ENCODE measurements around the gene CMA1.
"Not testable (repeated sequence)": the region's sequence is repeated elsewhere in the genome, so short reads cannot be mapped to it uniquely, and the experiment has no call there.

Gene CMA1

GRCh38 chr14:24508155-24508840 is at the start of gene CMA1:
TSS of gene CMA1 (minus strand) at chr14:24508265. CDS start at chr14:24508235, 30 bp downstream.
- DNase-seq, result no peak

GRCh38 chr14:24556756-24557155 is 48.7 kb upstream of the CMA1 start:
- no peak for DNase-seq

DNA sequence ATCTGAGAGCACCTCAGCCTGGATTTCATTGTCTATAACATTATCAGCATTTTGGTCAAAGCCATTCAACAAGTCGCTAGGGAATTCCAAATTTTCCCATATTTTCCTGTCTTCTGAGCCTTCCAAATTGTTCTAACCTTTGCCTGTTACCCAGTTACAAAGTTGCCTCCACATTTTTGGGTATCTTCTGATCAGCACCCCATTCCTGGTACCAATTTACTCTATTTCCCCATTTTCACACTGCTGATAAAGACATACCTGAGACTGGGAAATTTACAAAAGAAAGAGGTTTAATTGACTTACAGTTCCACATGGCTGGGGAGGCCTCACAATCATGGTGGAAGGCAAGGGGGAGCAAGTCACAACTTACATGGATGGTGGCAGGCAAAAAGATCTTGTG is 41.0 kb upstream of the CMA1 start:
- DNase-seq, result not testable (repeated sequence)

DNA sequence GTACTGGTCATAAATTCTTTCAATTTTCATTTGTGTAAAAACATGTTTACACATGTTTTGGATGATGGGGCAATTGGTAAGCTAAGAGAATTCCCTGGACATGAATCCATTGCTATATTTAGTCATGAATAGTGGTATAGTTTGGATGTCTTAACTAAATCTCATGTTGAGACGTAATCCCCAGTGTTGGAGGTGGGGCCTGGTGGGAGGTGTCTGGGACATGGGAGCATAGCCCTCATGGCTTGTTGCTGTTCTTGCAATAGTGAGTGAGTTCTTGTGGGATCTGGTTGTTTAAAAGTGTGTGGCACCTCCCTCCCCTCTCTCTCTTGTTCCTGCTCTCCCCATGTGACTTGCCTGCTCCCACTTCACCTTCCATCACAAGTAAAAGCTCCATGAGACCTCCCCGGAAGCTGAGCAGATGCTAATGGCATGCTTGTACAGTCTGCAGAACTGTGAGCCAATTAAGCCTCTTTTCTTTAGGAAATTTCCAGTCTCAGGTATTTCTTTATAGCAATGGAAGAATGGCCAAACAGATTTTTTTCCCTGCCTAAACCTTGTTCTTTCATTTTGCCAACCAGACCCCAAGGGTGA is 34.4 kb upstream of the CMA1 start:
- DNase-seq, result no peak

GRCh38 chr14:24535737-24536136 is 27.7 kb upstream of the CMA1 start:
- DNase-seq, result peak; percentile 27

DNA sequence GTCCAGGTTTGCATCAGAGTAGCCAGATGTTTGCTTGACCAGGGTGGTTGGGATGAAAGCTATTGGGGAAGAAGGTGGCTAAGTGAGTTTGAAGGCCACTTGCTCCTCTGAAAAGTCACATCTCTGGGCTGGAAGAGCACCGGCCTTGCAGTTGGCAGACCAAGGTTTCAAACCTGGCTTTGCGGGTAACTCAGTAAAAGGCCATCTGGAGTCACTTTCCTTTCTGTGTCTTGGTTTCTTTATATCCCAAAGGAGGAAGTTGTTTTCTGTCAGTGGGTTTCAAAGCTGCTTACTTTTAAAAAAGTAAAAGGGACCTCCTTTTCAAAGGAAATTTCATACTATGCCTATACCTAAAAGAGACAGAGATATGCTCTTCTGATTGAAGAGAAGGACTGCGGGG is 26.2 kb upstream of the CMA1 start:
- no peak for DNase-seq

DNA sequence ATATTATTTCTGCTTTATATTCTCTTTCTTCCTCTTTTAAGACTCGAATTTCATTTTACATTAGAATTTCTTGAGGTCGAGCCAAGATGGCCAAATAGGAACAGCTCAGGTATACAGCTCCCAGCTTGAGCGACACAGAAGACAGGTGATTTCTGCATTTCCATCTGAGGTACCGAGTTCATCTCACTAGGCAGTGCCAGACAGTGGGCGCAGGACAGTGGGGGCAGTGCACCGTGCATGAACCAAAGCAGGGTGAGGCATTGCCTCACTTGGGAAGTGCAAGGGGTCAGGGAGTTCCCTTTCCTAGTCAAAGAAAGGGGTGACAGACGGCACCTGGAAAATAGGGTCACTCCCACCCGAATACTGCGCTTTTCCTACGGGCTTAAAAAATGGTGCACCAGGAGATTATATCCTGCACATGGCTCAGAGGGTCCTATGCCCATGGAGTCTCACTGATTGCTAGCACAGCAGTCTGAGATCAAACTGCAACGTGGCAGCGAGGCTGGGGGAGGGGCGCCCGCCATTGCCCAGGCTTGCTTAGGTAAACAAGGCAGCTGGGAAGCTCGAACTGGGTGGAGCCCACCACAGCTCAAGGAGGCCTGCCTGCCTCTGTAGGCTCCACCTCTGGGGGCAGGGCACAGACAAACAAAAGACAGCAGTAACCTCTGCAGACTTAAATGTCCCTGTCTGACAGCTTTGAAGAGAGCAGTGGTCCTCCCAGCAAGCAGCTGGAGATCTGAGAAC is 18.0 kb upstream of the CMA1 start:
- not testable (repeated sequence) for DNase-seq

- no peak for DNase-seq
Observed at GRCh38 chr14:24518851-24519250, 10.8 kb upstream of the CMA1 start.

DNA sequence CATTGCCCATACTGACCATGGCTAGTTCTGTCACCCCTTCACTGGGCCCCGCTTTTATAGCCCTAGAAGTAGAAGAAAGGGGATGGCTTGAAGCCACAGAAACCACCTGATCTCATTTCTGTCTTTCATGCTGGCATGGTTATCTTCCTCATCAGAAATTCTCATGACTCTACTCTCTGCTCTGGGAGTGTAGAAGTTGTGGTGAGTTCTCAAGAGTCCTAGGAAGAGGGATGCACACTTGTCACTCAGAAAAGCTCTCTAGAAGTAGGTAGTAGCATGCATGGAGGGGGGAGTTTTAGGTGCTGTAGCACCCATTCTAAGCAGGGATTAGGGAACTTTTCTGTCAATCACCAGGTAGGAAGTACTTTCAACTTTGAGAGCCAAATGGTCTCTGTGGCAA is 6.1 kb upstream of the CMA1 start:
- DNase-seq, result no peak

- no peak for DNase-seq
Observed at GRCh38 chr14:24513009-24513408, 4.9 kb upstream of the CMA1 start.

DNA sequence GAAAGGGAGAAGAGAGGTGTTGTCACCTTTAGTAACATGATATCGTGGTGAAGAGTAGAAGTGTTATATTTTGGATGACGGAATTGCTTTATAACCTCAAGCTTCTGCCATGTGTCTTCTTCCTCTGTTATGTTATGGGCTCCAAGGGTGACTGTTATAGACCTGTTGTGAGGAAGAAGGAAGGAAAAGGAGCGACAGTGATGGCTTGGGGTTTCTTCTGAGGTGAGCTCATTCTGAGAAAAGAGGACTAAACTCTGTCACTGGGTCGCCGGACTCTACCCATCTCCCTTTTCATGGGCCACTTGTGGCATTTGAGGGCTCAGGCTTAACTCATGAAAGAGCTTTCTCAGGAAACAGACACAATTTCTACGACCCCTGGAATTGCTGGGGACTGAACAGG is 1.6 kb downstream of the CMA1 start:
- DNase-seq, result no peak

DNA sequence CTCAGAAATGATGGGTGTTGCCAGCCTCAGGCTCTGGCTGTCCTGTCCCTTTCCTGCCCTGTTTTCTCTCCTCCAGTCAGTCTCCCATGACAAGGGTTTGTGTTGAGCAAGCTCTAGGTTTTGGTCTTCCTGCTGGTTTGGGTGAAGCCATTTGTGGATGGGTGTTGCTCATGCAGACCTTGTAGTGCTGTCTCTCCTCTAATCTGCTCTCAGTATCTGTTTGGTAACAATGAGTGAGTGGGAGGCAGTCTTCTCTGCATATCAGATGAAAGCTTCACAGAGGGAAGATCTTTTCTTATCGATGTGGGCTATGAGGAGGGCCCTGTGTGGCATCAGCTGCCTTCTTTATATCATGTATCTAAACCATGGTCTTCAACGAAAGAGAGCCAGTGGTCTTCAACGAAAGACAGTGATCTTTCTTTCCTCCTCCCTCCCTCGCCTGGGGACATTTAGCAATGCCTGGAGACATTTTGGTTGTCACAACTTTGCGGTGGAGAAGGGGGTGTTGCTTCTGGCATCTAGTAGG is 3.6 kb downstream of the CMA1 start:
- no peak for DNase-seq

GRCh38 chr14:24491586-24492408 is 16.3 kb downstream of the CMA1 start:
- not testable (repeated sequence) for DNase-seq

DNA sequence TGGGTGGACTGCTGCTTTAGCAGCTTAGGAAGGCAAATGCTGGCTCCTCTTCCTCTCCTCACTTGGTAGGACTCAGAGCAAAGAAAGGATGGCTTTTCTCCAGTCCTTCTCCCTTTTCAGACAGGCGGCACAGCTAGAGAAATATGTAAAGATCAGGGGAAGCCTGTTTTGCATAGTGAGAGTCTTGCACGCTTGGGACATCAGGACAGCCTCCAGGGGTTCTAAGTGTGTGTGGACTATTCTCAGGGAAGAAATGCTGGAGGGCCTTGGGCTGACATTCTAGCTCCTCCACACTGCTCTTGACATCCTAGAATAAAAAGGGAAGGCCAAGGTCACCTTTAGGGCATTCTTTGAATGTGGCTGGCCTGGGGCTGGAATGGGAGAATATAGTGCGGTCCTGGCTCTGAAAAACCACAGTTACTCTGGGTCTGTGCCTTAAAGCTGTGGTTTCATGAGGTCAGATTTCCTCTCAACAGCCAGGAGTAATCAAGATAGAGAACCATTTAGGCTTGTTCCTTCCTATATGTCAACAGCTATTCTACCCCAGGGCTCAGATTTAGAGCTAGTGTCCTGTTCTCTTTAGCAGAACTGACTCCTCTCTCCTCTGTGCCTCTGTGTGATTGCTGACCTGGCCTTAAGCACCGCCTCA is 24.3 kb downstream of the CMA1 start:
- no peak for DNase-seq

- not testable (repeated sequence) for DNase-seq
Observed at GRCh38 chr14:24482699-24483303, 25.3 kb downstream of the CMA1 start.

DNA sequence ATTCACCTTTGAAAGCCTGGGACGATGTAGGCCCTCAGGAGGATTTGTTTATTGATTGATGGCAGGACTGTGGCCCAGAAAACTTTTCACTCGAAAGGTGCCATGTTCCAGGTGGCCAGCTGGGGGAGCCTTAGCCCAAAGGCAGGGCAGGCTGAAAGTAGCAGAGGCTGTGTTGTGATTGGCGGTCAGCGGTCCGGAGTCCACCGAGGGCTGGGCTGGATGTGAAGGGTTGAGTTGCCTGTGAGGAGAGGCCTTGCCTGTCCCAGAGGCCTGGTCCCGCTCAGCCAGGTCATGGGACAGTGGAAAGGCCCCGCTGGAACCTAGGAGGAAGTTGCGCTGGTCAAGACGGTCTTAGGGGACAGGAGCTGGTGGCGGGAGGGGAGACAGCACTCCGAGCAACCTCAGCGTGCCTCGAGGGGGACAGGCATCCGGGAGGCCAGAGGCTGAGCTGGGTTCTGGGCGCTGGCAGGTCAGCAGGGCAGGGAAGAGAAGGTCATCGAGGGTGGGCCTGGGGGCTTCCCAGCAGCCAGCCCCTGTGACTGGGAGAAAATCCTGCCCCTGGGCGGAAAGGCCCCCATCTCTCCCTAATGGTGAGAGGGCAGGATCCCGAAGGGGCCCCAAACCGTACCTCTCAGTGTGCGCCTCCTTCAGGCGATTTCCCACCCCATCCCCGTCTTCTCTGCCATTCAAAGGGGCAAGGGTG is 26.3 kb downstream of the CMA1 start:
- DNase-seq, result peak; percentile 79

DNA sequence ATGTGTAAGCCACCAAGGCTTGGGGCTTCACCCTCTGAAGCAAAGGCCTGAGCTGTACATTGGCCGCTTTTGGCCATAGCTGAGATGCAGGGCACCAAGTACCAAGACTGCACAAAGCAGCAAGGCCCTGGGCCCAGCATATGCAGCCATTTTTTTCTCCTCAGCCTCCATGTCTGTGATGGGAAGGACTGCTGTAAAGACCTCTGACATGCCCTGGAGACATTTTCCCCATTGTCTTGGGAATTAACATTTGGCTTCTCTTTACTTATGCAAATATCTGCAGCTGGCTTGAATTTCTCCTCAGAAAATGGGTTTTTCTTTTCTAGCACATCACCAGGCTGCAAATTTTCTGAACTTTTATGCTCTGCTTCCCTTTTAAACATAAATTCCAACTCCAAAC is 28.1 kb downstream of the CMA1 start:
- not testable (repeated sequence) for DNase-seq

- no peak for DNase-seq
Observed at GRCh38 chr14:24475261-24475660, 32.8 kb downstream of the CMA1 start.

DNA sequence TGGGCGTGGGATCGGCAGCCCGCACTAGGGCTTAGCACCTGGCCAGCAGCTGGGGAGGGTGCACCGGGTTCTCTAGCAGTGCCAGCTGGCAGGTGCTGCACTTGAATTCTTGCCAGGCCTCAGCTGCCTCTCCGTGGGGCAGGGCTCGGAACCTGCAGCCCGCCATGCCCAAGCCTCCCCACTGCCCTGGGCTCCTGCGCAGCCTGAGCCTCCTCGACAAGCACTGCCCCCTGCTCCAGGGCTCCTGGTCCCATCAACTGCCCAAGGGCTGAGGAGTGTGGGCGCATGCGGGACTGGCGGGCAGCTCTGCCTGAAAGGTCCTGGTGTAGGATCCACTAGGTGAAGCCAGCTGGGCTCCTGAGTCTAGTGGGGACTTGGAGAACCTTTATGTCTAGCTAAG is 34.9 kb downstream of the CMA1 start:
- no peak for DNase-seq

DNA sequence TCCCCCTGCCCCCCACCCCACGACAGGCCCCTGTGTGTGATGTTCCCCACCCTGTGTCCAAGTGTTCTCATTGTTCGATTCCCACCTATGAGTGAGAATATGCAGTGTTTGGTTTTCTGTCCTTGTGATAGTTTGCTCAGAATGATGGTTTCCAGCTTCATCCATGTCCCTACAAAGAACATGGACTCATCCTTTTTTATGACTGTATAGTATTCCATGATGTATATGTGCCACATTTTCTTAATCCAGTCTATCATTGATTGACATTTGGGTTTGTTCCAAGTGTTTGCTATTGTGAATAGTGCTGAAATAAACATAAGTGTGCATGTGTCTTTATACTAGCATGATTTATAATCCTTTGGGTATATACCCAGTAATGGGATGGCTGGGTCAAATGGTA is 37.6 kb downstream of the CMA1 start:
- not testable (repeated sequence) for DNase-seq

DNA sequence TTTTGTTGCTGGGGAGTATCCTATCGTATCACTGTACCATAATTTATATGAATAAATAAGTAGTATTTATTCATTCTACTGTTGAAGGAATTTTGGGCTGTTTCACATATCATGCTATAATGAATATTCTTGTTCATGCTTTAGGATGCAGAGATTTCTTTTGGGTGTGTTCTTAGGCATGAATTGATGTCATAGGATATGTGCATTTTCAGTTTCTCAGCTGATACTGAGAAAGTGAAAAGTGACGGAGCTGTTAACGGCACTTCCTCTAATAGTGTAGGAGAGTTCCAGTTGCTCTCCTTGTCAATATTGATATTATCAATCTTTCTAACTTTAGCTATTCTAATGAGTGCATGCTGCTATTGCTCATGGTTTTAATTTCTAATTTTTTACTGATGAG is 42.3 kb downstream of the CMA1 start:
- DNase-seq, result no peak
